ENCODE data around the gene GJC1.

The GJC1 gene

GRCh38 chr17:44797802-44798201, 32.3 kb downstream of the GJC1 start:
- no peak for DNase-seq

- DNase-seq: no peak
Observed at GRCh38 chr17:44796731-44797130, 33.4 kb downstream of the GJC1 start.

GRCh38 chr17:44795928-44796327, 34.2 kb downstream of the GJC1 start:
- no peak for DNase-seq

GRCh38 chr17:44795421-44795820, 34.7 kb downstream of the GJC1 start:
- DNase-seq: no peak

- no peak for DNase-seq
Observed at GRCh38 chr17:44794851-44795413, 35.2 kb downstream of the GJC1 start.

GRCh38 chr17:44793885-44794842, 35.9 kb downstream of the GJC1 start:
- no peak for DNase-seq

- DNase-seq: no peak
Observed at GRCh38 chr17:44792276-44792675, 37.8 kb downstream of the GJC1 start.

GRCh38 chr17:44788139-44788538, 41.9 kb downstream of the GJC1 start:
- no peak for DNase-seq

GRCh38 chr17:44787271-44787940, 42.7 kb downstream of the GJC1 start:
- DNase-seq: no peak

GRCh38 chr17:44786551-44787081, 43.5 kb downstream of the GJC1 start:
- no peak for DNase-seq

GRCh38 chr17:44785921-44786320, 44.2 kb downstream of the GJC1 start:
- no peak for DNase-seq

- no peak for DNase-seq
Observed at GRCh38 chr17:44782326-44782850, 47.7 kb downstream of the GJC1 start.

GRCh38 chr17:44781551-44782325, 48.3 kb downstream of the GJC1 start:
- DNase-seq: no peak

GRCh38 chr17:44780845-44781480, 49.1 kb downstream of the GJC1 start:
- no peak for DNase-seq

GRCh38 chr17:44780161-44780560, 49.9 kb downstream of the GJC1 start:
- DNase-seq: no peak

GRCh38 chr17:44779211-44780025, 50.7 kb downstream of the GJC1 start:
- DNase-seq: no peak

GRCh38 chr17:44778656-44779210, 51.4 kb downstream of the GJC1 start:
- DNase-seq: no peak

- no peak for DNase-seq
Observed at GRCh38 chr17:44777394-44778348, 52.4 kb downstream of the GJC1 start.

GRCh38 chr17:44776628-44777393, 53.3 kb downstream of the GJC1 start:
- DNase-seq: no peak

Data from NCI-H2081 treated with DMSO at 0.1 percent for 48 hours (cell line).